GM18519 (cell line): ENCODE measurements around the gene PODN.

Experiments used
- ATAC-seq: cut with Tn5 transposase; IDR thresholded peaks from one replicate; pipeline ENCODE4 v1.9.1; 2021; ENCODE audit warnings: mild to moderate bottlenecking, moderate library complexity; ENCODE audit not compliant: unreplicated experiment, low FRiP score

Gene PODN

DNA sequence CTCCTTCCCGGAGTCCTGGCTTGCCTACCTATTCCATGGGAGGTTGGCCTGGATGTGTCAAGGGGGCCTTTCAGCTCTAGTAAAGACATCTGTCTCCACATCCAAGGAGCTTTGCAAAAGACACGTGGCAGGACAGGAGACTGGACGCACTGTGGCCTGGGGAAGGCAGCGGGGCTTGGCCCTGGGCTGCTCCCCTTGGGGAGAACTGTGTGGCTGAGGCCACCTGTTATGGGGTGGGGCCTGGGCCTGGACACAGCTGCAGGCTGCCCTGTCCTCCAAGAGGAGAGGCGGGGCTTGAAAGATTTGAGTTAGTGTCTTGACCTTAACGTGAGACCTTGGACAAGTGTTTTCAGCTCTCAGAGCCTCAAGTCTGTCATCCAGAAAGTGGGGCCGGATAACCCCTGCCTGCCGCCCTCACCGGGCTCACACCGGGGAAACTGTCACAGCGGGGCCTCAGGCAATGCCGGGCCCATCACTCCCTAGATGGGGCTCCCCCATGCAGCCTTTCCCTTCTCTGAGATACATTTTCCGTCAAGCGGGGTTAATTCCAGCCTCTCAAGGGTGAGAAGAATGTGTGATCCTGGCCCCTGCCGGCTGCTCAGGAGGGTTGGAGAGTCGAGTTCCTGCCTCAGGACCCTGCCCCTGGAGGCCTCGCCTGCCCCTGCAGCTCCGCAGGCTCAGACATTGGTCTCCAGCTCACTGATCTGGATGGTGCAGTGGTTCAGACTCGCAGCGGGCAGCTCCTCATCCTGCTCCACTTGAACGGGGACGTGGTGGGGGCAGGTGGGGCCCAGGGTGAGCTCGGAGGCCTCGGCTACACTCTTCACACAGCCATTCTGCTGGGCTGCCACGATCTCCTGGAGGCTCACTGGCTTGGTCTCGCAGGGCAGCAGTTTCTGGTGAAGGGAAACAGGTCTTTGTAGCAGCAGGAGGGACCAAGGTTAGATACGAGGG lies 25.6 kb downstream of the PODN start:
- ATAC-seq = no peak

DNA sequence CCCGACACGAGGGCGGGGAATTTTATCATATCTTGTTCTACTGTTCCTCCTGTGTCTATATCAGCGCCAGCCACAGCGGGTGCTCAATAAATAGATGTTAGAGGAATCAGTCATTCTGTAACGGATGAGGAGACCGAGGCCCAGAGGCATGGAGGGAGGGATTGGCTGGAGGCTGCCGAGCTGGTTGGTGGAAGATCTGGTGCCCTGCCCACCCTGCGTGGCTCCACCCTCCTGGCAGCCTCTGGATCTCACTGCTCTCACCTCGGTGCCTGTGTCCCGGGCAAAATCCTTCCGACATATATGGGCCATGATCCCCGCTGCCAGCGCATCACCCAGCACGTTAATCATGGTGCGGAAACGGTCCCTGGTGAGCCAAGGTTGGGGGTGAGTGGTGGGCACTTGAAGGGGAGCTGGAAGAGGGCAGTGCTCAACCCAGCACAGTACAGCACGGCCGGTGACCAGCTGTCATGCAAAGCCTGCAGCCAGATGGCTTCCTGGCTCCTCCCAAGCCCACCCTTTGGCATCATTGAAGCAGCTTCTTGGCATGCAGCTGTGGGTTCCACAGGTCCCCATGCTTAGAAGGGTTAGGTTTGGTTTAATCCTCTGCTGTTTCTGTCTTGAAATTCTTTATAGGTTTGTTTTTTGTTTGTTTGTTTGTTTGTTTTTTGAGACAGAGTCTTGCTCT lies 26.7 kb downstream of the PODN start:
- ATAC-seq = no peak

- ATAC-seq = no peak
Measured at GRCh38 chr1:53089478-53090226, 27.6 kb downstream of the PODN start.

DNA sequence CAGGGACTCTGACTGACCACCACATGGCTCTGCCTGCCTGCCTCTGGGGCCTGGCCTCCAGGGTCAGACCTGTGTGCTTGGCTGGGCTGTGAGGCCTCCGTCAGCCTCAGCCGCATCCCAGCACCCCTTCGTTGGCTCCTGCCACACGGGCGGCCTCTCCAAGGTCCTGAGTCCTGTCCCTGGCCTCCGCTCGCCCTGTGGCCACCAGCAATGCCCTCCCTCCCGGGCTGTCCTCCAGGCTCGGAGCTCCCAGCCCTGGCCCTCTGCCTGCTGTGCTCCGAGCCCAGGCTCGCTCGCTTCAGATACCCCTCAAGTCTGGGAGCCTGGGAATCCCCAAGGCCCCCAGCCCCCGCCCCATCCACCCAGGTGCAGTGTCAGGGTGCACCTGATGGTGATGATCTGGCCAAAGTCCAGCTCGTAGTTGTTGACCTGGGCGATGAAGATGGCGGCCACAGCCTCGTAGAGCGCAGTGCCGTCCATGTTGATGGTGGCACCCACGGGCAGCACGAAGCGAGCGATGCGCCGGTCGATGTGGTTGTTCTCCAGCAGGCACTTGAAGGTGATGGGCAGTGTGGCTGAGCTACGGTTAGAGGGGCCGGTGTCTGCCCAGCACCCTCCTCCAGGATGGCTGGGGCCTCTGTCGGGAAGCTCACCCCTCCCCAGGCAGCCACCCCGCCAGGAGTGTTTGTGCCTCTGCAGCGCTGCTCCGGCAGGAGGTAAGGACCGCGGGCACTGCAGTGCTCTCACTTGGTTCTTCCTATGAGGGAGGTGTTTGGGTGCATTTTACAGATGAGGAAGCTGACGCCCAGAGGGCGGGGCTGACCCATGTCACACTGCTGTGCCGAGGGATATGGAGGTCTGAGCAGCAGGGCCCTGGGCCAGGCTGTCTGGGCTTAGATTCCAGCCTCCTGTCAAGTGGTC lies 28.5 kb downstream of the PODN start:
- no peak for ATAC-seq

GRCh38 chr1:53091841-53092645 lies 30.0 kb downstream of the PODN start:
- ATAC-seq = no peak

GRCh38 chr1:53092659-53093450 lies 30.8 kb downstream of the PODN start:
- ATAC-seq = no peak

GRCh38 chr1:53093451-53093754 lies 31.4 kb downstream of the PODN start:
- ATAC-seq = no peak

DNA sequence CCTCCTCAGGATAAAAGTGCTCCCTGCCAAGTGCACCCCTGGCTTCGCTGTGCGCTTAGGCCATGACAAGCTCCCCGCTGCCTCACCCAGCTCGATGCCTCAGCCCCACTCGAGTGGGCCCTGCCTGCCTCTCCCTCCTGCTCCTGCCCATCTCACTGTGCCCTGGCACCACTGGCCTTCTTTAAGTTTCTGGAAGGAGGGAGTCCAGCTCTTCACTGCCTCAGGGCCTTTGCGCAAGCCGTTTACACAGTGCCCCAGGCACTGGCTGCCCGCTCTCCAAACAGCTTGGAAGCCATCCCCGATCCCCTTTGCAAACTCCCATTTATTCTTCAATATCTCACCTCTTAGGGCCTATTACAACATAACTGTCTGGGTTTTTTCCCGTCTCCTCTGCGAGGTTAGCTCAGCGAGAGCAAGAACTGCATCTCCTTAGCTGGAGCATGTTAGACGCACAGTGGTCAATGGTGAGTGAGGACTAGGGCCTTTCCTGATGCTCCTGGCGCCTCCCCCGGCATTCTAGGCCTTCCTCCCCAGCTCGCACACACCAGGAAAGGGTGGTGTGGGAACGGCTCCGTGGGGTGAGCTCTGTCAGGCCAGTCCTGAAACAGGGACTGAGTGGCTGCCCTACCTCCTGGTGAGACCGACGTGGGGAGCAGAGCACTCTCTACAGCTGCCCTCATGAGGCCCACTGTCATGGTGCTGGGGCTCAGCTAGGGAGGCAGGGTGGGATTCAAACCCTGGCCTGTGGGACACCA lies 31.9 kb downstream of the PODN start:
- ATAC-seq = no peak

DNA sequence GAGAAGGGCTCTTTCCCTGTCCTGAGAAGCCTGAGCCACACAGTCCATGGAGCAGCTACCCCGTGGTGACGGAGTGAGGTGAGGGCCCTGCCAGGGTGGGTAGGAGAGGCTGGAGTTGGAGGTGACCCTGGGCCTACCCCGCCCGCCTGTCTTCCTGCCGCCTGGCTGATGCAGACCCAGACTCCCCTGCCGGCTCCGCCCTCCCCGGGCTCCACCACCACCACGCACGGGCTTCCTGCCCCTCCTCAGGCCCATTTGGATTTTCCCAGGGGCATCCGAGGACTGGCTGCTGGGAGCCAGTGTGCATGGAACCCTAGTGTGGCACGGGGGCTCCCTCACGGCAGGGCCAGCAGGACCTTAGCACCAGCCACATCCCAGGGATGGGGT lies 32.5 kb downstream of the PODN start:
- no peak for ATAC-seq

- no peak for ATAC-seq
Measured at GRCh38 chr1:53104289-53104913, 42.4 kb downstream of the PODN start.

DNA sequence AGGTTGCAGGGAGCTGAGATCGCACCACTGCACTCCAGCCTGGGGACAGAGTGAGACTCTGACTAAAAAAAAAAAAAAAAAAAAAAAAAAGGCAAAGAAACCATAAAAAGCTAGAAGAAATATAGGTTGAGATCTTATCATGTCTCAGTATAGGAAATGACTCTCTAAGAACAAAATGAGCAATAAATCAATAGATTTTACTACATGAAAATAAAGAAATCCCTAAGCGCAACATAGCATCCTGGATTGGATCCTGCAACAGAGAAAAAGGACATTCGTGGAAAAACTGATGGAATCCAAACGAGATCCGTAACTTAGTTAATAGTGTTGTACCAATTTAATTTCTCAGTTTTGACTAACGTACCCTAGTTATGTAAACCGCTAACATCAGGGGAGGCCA lies 45.1 kb downstream of the PODN start:
- ATAC-seq = no peak

- ATAC-seq = no peak
Measured at GRCh38 chr1:53107570-53108322, 45.7 kb downstream of the PODN start.

DNA sequence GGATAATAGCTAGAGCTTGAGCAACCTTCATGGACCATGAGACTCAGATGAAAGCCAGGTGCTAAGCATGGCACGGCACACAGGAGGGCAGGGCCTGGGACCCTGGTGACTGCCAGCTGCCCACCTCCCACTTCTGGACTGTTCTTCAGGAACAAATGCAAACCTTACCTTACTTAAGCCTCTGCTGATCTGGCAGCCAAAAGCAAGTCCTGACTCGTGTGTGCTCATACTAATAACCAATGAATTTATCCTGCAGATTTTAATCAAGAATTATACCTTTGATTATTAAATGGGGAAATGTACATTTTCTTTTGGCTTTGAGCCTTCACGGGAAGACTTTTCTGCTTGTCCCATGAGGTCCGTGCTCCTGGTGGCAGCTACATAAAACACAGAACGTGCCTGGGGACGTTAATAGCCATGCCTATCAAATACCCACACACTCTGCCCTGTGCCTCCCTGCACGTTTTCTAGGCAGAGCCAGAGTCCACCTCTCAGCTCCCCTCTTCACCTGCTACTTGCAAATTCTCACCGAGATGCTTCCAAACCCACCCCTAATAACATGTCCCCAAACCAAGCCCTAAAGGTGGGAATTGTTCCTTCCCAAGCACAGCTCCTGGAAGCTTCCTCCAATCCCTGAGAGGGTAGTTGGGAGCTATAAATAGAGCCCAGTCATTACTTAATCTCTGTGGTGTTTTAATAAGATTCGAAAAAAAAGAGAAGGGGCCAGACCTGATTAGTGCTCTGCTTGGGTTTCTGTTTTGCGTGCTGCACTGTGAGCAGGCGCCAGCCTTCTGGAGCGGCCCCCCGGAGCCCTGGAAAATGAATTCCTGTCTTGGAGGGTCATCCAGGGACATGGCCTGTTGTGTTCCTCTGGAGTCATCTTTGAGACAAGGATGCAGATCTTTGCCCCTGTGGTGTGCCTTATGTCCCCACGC lies 46.9 kb downstream of the PODN start:
- no peak for ATAC-seq

DNA sequence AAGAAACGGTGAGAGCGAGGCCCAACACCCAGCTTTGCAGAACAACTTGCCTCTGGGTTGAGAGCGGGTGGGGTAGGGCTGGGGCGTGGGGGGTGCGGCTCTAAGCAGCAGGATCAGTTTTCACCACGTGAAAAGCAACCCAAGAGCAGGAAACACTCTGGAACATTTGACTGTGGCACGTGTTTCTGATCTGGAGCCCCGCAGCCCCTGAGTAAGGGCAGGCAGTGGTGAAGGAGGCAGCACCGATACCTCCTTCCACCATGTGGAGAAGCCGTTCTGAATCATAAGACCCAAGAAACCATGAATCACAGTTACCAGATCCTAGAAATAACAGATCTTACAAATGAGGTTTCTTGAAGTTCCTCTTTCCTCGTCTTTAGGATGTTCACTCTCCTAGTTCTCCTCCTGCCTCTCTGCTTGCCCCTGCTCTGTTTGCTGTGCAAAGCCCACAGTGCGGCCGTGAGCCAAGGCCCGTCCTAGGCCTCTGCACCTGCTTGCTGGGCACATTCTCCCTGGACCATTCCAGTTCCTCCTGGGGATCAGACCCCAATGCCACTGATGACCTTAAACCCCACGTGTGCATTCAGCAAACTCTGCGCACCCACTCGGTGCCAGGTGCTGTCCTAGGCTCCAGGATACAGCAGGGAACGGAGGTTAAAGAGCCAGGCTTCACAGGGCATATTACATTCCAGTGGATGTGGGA lies 48.5 kb downstream of the PODN start:
- ATAC-seq = no peak

DNA sequence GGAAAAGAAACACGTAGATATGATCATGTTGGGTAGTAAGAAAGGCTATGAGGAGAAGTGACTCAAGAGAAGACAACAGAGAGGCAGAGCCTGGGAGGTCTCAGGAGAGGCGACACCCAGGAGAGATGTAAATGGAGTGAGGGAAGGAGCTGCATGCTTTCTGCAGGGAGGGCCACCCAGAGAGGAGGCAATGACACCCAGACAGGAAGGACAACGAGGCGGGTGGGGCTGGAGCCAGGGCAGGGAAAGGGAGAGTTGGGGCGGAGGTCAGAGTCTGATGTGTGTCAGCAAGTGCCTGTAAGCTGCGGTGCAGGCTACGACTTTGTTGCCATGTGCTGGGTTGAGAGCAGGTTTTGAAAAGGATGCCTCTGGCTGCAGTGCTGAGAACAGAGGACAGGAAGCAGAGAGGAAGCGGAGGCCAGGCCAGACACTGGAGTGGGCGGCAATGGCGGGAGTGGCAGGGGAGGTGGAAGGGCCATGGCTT lies 49.1 kb downstream of the PODN start:
- no peak for ATAC-seq
